ENCODE results near the gene ARF3. TPM values are rescaled to one million over a fixed set of nuclear protein-coding genes. Genes with fewer than 3 reads are reported as not detected.

Gene ARF3
- total and polyA plus RNA-seq, 2 donors from 2014 or later: 111 to 229 TPM

DNA sequence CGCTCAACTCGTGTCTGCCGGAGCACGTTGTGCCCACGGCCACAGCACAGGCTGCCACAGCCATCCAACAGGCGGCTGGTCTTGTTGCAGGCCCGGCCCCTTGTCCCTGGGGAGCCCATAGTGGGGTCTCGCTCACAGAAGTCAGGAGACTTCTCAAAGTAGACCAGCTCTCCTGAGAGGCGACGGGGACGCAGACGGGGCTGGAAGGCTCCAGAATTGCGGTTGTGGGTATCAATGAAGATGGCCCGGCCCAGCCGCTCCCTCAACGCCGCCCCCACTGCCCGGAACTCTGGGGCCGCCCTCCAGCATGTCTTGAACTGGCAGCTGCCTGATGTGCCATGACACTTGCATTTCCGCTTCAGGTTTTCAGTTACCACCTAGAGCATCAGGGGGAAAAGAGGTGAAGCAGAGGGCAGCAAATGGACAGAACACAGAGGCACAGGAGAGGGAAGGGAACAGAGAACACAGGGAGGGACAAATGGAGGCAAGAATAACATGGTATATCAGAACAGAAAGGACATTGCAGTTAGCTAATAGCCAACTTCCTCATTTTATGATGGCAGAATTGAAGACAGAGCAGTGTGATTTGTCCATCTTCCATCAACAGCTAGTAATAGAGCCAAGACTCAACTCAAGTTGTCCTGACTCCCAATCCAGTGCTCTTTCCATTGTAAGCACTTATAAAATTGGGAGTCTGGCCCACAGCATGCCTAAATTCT, 9.0 kb upstream of the ARF3 start:
- Histone ChIP-seq H3K27me3 (ENCODE audit: control insufficient read depth, insufficient read depth, low read length) (peaks cover 16% of the 10 kb centered on the region), H3K27ac (ENCODE audit: low read depth in 2 of 2, low read length in 2 of 2) (no peak overlapping the region), H3K9me3 (ENCODE audit: control insufficient read depth in 2 of 3, insufficient read depth in 1 of 3, low read length in 3 of 3) (no peaks in the 10 kb centered on the region), H3K4me3 (ENCODE audit: low read length in 3 of 3) (no peak overlapping the region), H3K4me1 (ENCODE audit: control insufficient read depth in 2 of 3, insufficient read depth in 2 of 3, low read depth in 1 of 3, low read length in 3 of 3) (peaks cover 0 to 9% (median 2%) of the 10 kb centered on the region in 3 donors), H3K9ac (ENCODE audit: low read length in 3 of 3) (no peak overlapping the region), H3K36me3 (ENCODE audit: control insufficient read depth in 2 of 3, insufficient read depth in 3 of 3, low read length in 3 of 3) (no peaks in the 10 kb centered on the region)
- DNase-seq: peak in 2 of 5 donors; percentile 41 to 47
- intact Hi-C loops (cut with DNase I): no loop called here
- FAIRE-seq: no peak
- TF ChIP-seq, protein P1, sequence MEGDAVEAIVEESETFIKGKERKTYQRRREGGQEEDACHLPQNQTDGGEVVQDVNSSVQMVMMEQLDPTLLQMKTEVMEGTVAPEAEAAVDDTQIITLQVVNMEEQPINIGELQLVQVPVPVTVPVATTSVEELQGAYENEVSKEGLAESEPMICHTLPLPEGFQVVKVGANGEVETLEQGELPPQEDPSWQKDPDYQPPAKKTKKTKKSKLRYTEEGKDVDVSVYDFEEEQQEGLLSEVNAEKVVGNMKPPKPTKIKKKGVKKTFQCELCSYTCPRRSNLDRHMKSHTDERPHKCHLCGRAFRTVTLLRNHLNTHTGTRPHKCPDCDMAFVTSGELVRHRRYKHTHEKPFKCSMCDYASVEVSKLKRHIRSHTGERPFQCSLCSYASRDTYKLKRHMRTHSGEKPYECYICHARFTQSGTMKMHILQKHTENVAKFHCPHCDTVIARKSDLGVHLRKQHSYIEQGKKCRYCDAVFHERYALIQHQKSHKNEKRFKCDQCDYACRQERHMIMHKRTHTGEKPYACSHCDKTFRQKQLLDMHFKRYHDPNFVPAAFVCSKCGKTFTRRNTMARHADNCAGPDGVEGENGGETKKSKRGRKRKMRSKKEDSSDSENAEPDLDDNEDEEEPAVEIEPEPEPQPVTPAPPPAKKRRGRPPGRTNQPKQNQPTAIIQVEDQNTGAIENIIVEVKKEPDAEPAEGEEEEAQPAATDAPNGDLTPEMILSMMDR (IDR thresholded peaks at IDR 0.05; ENCODE audit: borderline replicate concordance, extremely low read depth, insufficient read depth): no peak

DNA sequence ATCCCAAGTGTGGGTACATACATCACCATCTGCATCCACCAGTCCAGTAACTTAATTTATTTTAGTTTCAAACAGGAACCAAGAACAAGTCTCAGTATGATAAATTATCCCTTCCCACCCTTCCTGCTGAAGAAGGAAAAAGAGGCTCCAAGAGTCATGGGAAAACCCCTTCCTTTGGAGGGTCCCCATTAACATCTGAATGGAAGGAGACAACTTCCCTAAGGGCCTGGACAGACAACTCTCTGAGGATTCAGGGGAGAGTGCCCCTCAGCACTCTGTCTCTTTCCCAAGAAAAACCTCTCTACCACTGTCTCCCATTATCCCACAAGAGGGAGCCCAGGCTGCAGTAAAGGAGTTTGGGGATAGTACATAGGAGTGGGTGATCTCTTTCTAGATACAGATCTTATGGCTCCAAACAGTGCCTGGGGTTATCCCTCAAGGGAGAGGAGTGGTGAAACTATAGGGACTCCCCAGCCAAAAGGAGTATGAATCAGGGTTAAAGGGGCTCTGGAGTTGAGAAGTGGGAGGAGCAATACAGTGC, 8.1 kb upstream of the ARF3 start:
- DNase-seq (peak in 1 of 5 donors; percentile 39), FAIRE-seq (no peak)
- Histone ChIP-seq H3K36me3 (ENCODE audit: control insufficient read depth in 2 of 3, insufficient read depth in 3 of 3, low read length in 3 of 3) (no peaks in the 10 kb centered on the region), H3K27me3 (ENCODE audit: control insufficient read depth, insufficient read depth, low read length) (peaks cover 7% of the 10 kb centered on the region), H3K9me3 (ENCODE audit: control insufficient read depth in 2 of 3, insufficient read depth in 1 of 3, low read length in 3 of 3) (no peaks in the 10 kb centered on the region), H3K4me3 (ENCODE audit: low read length in 3 of 3) (no peak overlapping the region), H3K9ac (ENCODE audit: low read length in 3 of 3) (no peak overlapping the region), H3K4me1 (ENCODE audit: control insufficient read depth in 2 of 3, insufficient read depth in 2 of 3, low read depth in 1 of 3, low read length in 3 of 3) (peaks cover 0 to 3% (median 0%) of the 10 kb centered on the region in 3 donors), H3K27ac (ENCODE audit: low read depth in 2 of 2, low read length in 2 of 2) (no peak overlapping the region)
- intact Hi-C loops (cut with DNase I): no loop called here
- TF ChIP-seq, protein P1 (IDR thresholded peaks at IDR 0.05; ENCODE audit: borderline replicate concordance, extremely low read depth, insufficient read depth): no peak

DNA sequence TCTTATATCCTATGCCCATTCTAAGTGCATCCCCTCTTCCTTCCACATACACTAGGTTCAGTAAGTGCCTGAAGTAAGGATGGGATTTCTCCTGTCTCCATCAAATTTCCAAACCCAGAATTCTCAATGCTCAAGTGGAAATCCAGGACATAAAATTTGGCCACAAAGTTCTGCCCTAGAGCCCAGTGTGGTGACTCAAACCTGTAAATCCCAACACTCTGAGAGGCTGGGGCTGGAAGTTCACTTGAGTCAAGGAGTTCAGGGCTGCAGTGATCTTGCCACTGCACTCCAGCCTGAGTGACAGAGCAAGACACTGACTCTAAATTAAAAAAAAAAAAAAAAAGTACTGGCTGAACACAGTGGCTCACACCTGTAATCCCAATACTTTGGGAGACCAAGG, 4.5 kb upstream of the ARF3 start:
- no peaks in the 10 kb centered on the region for H3K9me3 ChIP-seq (ENCODE audit: control insufficient read depth in 2 of 3, insufficient read depth in 1 of 3, low read length in 3 of 3)
- H3K4me3 ChIP-seq (ENCODE audit: low read length in 3 of 3): no peak overlapping the region
- H3K27ac ChIP-seq (ENCODE audit: low read depth in 2 of 2, low read length in 2 of 2): no peak overlapping the region
- peaks cover 4% of the 10 kb centered on the region for H3K27me3 ChIP-seq (ENCODE audit: control insufficient read depth, insufficient read depth, low read length)
- TF ChIP-seq, protein P1 (IDR thresholded peaks at IDR 0.05; ENCODE audit: borderline replicate concordance, extremely low read depth, insufficient read depth): no peak
- FAIRE-seq: no peak
- DNase-seq: no peak
- H3K36me3 ChIP-seq (ENCODE audit: control insufficient read depth in 2 of 3, insufficient read depth in 3 of 3, low read length in 3 of 3): no peaks in the 10 kb centered on the region
- H3K4me1 ChIP-seq (ENCODE audit: control insufficient read depth in 2 of 3, insufficient read depth in 2 of 3, low read depth in 1 of 3, low read length in 3 of 3): peaks cover 2 to 6% (median 5%) of the 10 kb centered on the region in 3 donors
- no peak overlapping the region for H3K9ac ChIP-seq (ENCODE audit: low read length in 3 of 3)
- intact Hi-C loops (cut with DNase I): no loop called here
